SK-N-SH (cell line): Measurements from ENCODE around the gene FGF10. TPM values are rescaled to one million over a fixed set of nuclear protein-coding genes. Genes with fewer than 3 reads are reported as not detected.

Source experiments
- CTCF ChIA-PET: fragments of 300-600, 350-600 bp; formaldehyde crosslinking; extraction: SDS; loops from one replicate; lab custom pipeline; 2021; lab: Yijun Ruan, JAX
- POLR2A ChIA-PET: fragments of 350-600 bp; sonication (Branson Sonifier 250); formaldehyde crosslinking; extraction: SDS; loops from one replicate; lab custom pipeline; 2020; ENCODE audit warnings: antibody characterized with exemption, inconsistent platforms; lab: Yijun Ruan, JAX
- DNase-seq: peaks from one replicate; pipeline ENCODE4 v3.0.0; 2012
- H2AFZ ChIP-seq: fragments of 200-600 bp; sonication (generic); 2 replicates; pipeline ENCODE4 v1.8.1; 2016; ENCODE audit warnings: antibody characterized with exemption, mild to moderate bottlenecking, low read depth
- H3F3A ChIP-seq: fragments of 200-600 bp; sonication (generic); replicated peaks from 2 replicates; pipeline ENCODE3; 2016; ENCODE audit warnings: antibody characterized with exemption, mild to moderate bottlenecking; ENCODE audit not compliant: insufficient read depth
- H3K27ac ChIP-seq, 2 experiments: fragments of 200-500 bp in 1 of 2; fragments of 200-600 bp in 1 of 2; sonication (Bioruptor generic) in 1 of 2; sonication (generic), shearing (Covaris generic) in 1 of 2; 2 replicates each; pipeline versions ENCODE4 v1.5.1 to v1.6.1; 2014 to 2016; ENCODE audit warnings: low read depth in 2 of 2, inconsistent platforms in 1 of 2, low read length in 1 of 2, mild to moderate bottlenecking in 1 of 2, mixed read lengths in 1 of 2
- H3K27me3 ChIP-seq: fragments of 200-600 bp; sonication (generic), shearing (Covaris generic); 2 replicates; pipeline ENCODE4 v1.6.1; 2016; ENCODE audit warnings: mixed run types; ENCODE audit not compliant: insufficient read depth
- H3K36me3 ChIP-seq, 2 experiments: fragments of 200-500 bp in 1 of 2; fragments of 200-600 bp in 1 of 2; sonication (Bioruptor generic) in 1 of 2; sonication (generic) in 1 of 2; replicated peaks in 1 of 2; 2 replicates each; pipeline versions ENCODE3 to v1.5.1; 2014 to 2016; ENCODE audit warnings: low read length in 1 of 2, mild to moderate bottlenecking in 1 of 2; ENCODE audit not compliant: insufficient read depth in 2 of 2, control insufficient read depth in 1 of 2
- H3K4me1 ChIP-seq, 2 experiments: fragments of 200-500 bp in 1 of 2; fragments of 200-600 bp in 1 of 2; sonication (Bioruptor generic) in 1 of 2; sonication (generic), shearing (Covaris generic) in 1 of 2; 2 replicates each; pipeline versions ENCODE4 v1.5.1 to v1.6.1; 2014 to 2016; ENCODE audit warnings: low read depth in 1 of 2, low read length in 1 of 2, mixed run types in 1 of 2; ENCODE audit not compliant: insufficient read depth in 2 of 2, control insufficient read depth in 1 of 2
- H3K4me2 ChIP-seq: fragments of 200-600 bp; sonication (generic), shearing (Covaris generic); 2 replicates; pipeline ENCODE4 v1.6.1; 2017; ENCODE audit warnings: mixed run types
- H3K4me3 ChIP-seq, 2 experiments: fragments of 200-500 bp in 1 of 2; fragments of 200-600 bp in 1 of 2; sonication (Bioruptor generic) in 1 of 2; sonication (generic), shearing (Covaris generic) in 1 of 2; 2 replicates each; pipeline versions ENCODE4 v1.5.1 to v1.8.1; 2014 to 2016; ENCODE audit warnings: low read depth in 2 of 2, inconsistent platforms in 1 of 2, low read length in 1 of 2, mild to moderate bottlenecking in 1 of 2, mixed read lengths in 1 of 2, moderate library complexity in 1 of 2
- H3K79me2 ChIP-seq: fragments of 200-600 bp; sonication (generic); 2 replicates; pipeline ENCODE4 v1.8.1; 2017; ENCODE audit warnings: mild to moderate bottlenecking; ENCODE audit not compliant: insufficient read depth
- H3K9ac ChIP-seq: fragments of 200-600 bp; sonication (generic); 2 replicates; pipeline ENCODE4 v1.6.1; 2017; ENCODE audit warnings: mixed run types
- H3K9me2 ChIP-seq: fragments of 200-600 bp; sonication (generic); 2 replicates; pipeline ENCODE4 v1.6.1; 2017; ENCODE audit warnings: mixed run types
- H3K9me3 ChIP-seq: fragments of 200-600 bp; sonication (generic); 2 replicates; pipeline ENCODE4 v1.6.1; 2017; ENCODE audit warnings: mixed run types, mild to moderate bottlenecking, moderate library complexity
- H4K20me1 ChIP-seq: fragments of 200-600 bp; sonication (generic); 2 replicates; pipeline ENCODE4 v1.6.1; 2017; ENCODE audit warnings: mild to moderate bottlenecking, mixed run types; ENCODE audit not compliant: insufficient read depth
- CTCF ChIP-seq: fragments of 200-600 bp; sonication (generic); IDR thresholded peaks from 2 replicates; pipeline ENCODE4 v1.6.1; 2017; ENCODE audit warnings: antibody characterized with exemption, mild to moderate bottlenecking, moderate library complexity
- EP300 ChIP-seq, 2 experiments: IDR thresholded peaks; 2 replicates each; pipeline versions ENCODE4 v1.4.0 to v1.6.1; 2012; ENCODE audit warnings: borderline replicate concordance in 1 of 2, low read depth in 1 of 2, low read length in 1 of 2
- FOXM1 ChIP-seq: IDR thresholded peaks from 2 replicates; pipeline ENCODE4 v1.4.0; 2012; ENCODE audit warnings: low read depth, mild to moderate bottlenecking
- IRF3 ChIP-seq: fragments of 150-350 bp; IDR thresholded peaks from 2 replicates; pipeline ENCODE4 v1.6.1; 2016; ENCODE audit warnings: mild to moderate bottlenecking, low read depth, low read length
- MAX ChIP-seq: IDR thresholded peaks from 2 replicates; pipeline ENCODE4 v1.4.0; 2012; ENCODE audit warnings: low read depth
- MEF2A ChIP-seq: IDR thresholded peaks from 2 replicates; pipeline ENCODE4 v1.4.0; 2012; ENCODE audit warnings: low read depth, borderline replicate concordance
- MXI1 ChIP-seq: IDR thresholded peaks from 2 replicates; pipeline ENCODE4 v1.6.1; 2012; ENCODE audit warnings: mild to moderate bottlenecking, low read depth, low read length, improper control_type of control experiment
- NFIC ChIP-seq: IDR thresholded peaks from 2 replicates; pipeline ENCODE4 v1.4.0; 2012; ENCODE audit warnings: borderline replicate concordance
- NRF1 ChIP-seq: IDR thresholded peaks from 2 replicates; pipeline ENCODE4 v1.6.1; 2012; ENCODE audit warnings: low read depth, mild to moderate bottlenecking, low read length
- PBX3 ChIP-seq: IDR thresholded peaks from 2 replicates; pipeline ENCODE4; 2012
- RAD21 ChIP-seq: IDR thresholded peaks from 2 replicates; pipeline ENCODE4 v1.6.1; 2012; ENCODE audit warnings: mild to moderate bottlenecking, low read length
- RXRA ChIP-seq: IDR thresholded peaks from 2 replicates; pipeline ENCODE4 v1.4.0; 2012; ENCODE audit warnings: low read depth, mild to moderate bottlenecking, borderline replicate concordance
- TCF12 ChIP-seq: IDR thresholded peaks from 2 replicates; pipeline ENCODE4 v1.4.0; 2012
- TEAD4 ChIP-seq: IDR thresholded peaks from 2 replicates; pipeline ENCODE4 v1.4.0; 2012; ENCODE audit warnings: mild to moderate bottlenecking, borderline replicate concordance; ENCODE audit not compliant: insufficient read depth
- USF1 ChIP-seq: IDR thresholded peaks from 2 replicates; pipeline ENCODE4 v1.4.0; 2012; ENCODE audit warnings: low read depth, borderline replicate concordance
- USF2 ChIP-seq: fragments of 150-350 bp; IDR thresholded peaks from 2 replicates; pipeline ENCODE4 v1.6.1; 2017; ENCODE audit warnings: antibody characterized with exemption, low read length, low read depth, borderline replicate concordance
- WGBS: methylation state at CpG from one replicate; pipeline ENCODE4 v1.1.6; 2017; ENCODE audit warnings: low lambda C conversion rate; 5-methylcytosine and 5-hydroxymethylcytosine counted together
- polyA plus RNA-seq, 3 experiments: library from polyadenylated mRNA; depleted of rRNA; stranded (reverse); fragments of >200 nt; gene quantifications; 2 replicates each; pipeline ENCODE4 v1.2.3, GENCODE V29; 2012

FGF10 gene
- polyA plus RNA-seq, 1 of the 3 experiments (the other 2 are of a cell fraction) = not detected

GRCh38 chr5:44390351-44390750 lies 1.1 kb upstream of the FGF10 start:
- no peaks in the 10 kb centered on the region for H3K4me1 ChIP-seq
- H4K20me1 ChIP-seq = no peaks in the 10 kb centered on the region
- 5% methylated on average over 2 of the region's 2 CpGs for WGBS
- POLR2A ChIA-PET = no interaction called here
- H3F3A ChIP-seq = no peaks in the 10 kb centered on the region
- H3K79me2 ChIP-seq = no peaks in the 10 kb centered on the region
- no peak for TF ChIP-seq MXI1
- no peak for TF ChIP-seq USF2
- TF ChIP-seq NRF1 = no peak
- TF ChIP-seq RXRA = no peak
- H3K36me3 ChIP-seq = no peaks in the 10 kb centered on the region
- H3K9me3 ChIP-seq = no peaks in the 10 kb centered on the region
- H3K9ac ChIP-seq = no peak overlapping the region
- CTCF ChIA-PET = interaction anchor here (1.5 kb wide), 1 partner anchor 58 kb away, joined by 3 read pairs; no protein-coding TSS in a partner anchor
- H3K9me2 ChIP-seq = no peaks in the 10 kb centered on the region
- H3K27ac ChIP-seq = no peak overlapping the region
- no peak for DNase-seq
- H3K27me3 ChIP-seq = peaks cover 45% of the 10 kb centered on the region
- no peak overlapping the region for H3K4me3 ChIP-seq
- no peak overlapping the region for H2AFZ ChIP-seq
- no peak overlapping the region for H3K4me2 ChIP-seq

- CTCF ChIA-PET = no interaction called here
- H3K27me3 ChIP-seq = peaks cover 45% of the 10 kb centered on the region
These were observed 563 bp upstream of the FGF10 start for GRCh38 chr5:44389823-44390143.

More at GRCh38 chr5:44389823-44390143, 563 bp upstream of the FGF10 start:
- Histone ChIP-seq H3K4me3 (peak overlapping the region in 1 of 2 experiments; percentile 55; a peak in 2 of 4 replicates), H3F3A (no peaks in the 10 kb centered on the region), H3K36me3 (no peaks in the 10 kb centered on the region), H3K79me2 (no peaks in the 10 kb centered on the region), H4K20me1 (no peaks in the 10 kb centered on the region), H2AFZ (no peak overlapping the region), H3K4me2 (peak overlapping the region; percentile 79), H3K9ac (no peak overlapping the region), H3K9me2 (no peaks in the 10 kb centered on the region), H3K4me1 (no peaks in the 10 kb centered on the region), H3K27ac (no peak overlapping the region), H3K9me3 (no peaks in the 10 kb centered on the region)
- DNase-seq = no peak
- TF ChIP-seq MEF2A (no peak), USF2 (no peak), IRF3 (no peak), RAD21 (no peak), MAX (no peak), MXI1 (no peak), NFIC (no peak), EP300 (IDR thresholded peaks at IDR 0.05; ENCODE audit: borderline replicate concordance in 1 of 2, low read depth in 1 of 2, low read length in 1 of 2) (no peak), PBX3 (no peak), TEAD4 (no peak), CTCF (no peak), TCF12 (no peak), FOXM1 (no peak), NRF1 (no peak), USF1 (no peak)
- POLR2A ChIA-PET = no interaction called here
- 5% methylated on average over 5 of the region's 5 CpGs for WGBS
